ENCODE data around the gene SH3BGRL3.
"Not testable (repeated sequence)": the region's sequence is repeated elsewhere in the genome, so short reads cannot be mapped to it uniquely, and the experiment has no call there.

Gene SH3BGRL3

GRCh38 chr1:26318338-26319064, 38.6 kb downstream of the SH3BGRL3 start:
- peak; percentile 45 for DNase-seq

- DNase-seq = peak; percentile 10
These were observed 41.0 kb downstream of the SH3BGRL3 start for GRCh38 chr1:26320896-26321295.

- peak; percentile 96 for DNase-seq
These were observed 41.6 kb downstream of the SH3BGRL3 start for GRCh38 chr1:26321315-26322041.

GRCh38 chr1:26322042-26322331, 42.1 kb downstream of the SH3BGRL3 start:
- DNase-seq = no peak

- no peak for DNase-seq
These were observed 43.5 kb downstream of the SH3BGRL3 start for GRCh38 chr1:26323382-26323781.

GRCh38 chr1:26324550-26324949, 44.7 kb downstream of the SH3BGRL3 start:
- DNase-seq = no peak

- no peak for DNase-seq
These were observed 48.1 kb downstream of the SH3BGRL3 start for GRCh38 chr1:26327956-26328362.

- no peak for DNase-seq
These were observed 48.7 kb downstream of the SH3BGRL3 start for GRCh38 chr1:26328597-26328996.

GRCh38 chr1:26329380-26329779, 49.5 kb downstream of the SH3BGRL3 start:
- not testable (repeated sequence) for DNase-seq

- no peak for DNase-seq
These were observed 50.4 kb downstream of the SH3BGRL3 start for GRCh38 chr1:26330276-26330675.

Measured in CD4-positive, alpha-beta T cell treated with Interleukin-6 for 4 hours (primary cell).